NCI-H446 treated with DMSO at 0.1 percent for 48 hours (cell line): ENCODE measurements around the gene GPC6.

Experiments used
- DNase-seq: peaks from one replicate; lab custom pipeline; 2025; lab: John Stamatoyannopoulos, UW

GPC6 gene

GRCh38 chr13:93375491-93375890, 148.9 kb downstream of the GPC6 start:
- DNase-seq = no peak

GRCh38 chr13:93377196-93377595, 150.6 kb downstream of the GPC6 start:
- DNase-seq = no peak

- DNase-seq = no peak
Measured at GRCh38 chr13:93378184-93378583, 151.6 kb downstream of the GPC6 start.

- no peak for DNase-seq
Measured at GRCh38 chr13:93386116-93386515, 159.5 kb downstream of the GPC6 start.

GRCh38 chr13:93388701-93389100, 162.1 kb downstream of the GPC6 start:
- no peak for DNase-seq

- no peak for DNase-seq
Measured at GRCh38 chr13:93397619-93398018, 171.0 kb downstream of the GPC6 start.

GRCh38 chr13:93398167-93399035, 171.8 kb downstream of the GPC6 start:
- DNase-seq = no peak

GRCh38 chr13:93399212-93399611, 172.6 kb downstream of the GPC6 start:
- DNase-seq = no peak

GRCh38 chr13:93406136-93406535, 179.5 kb downstream of the GPC6 start:
- DNase-seq = no peak

GRCh38 chr13:93407551-93407950, 180.9 kb downstream of the GPC6 start:
- no peak for DNase-seq

GRCh38 chr13:93409001-93409400, 182.4 kb downstream of the GPC6 start:
- DNase-seq = no peak

GRCh38 chr13:93409816-93410215, 183.2 kb downstream of the GPC6 start:
- DNase-seq = no peak

GRCh38 chr13:93411186-93411680, 184.6 kb downstream of the GPC6 start:
- no peak for DNase-seq

GRCh38 chr13:93412676-93413075, 186.1 kb downstream of the GPC6 start:
- no peak for DNase-seq

GRCh38 chr13:93413972-93414717, 187.5 kb downstream of the GPC6 start:
- no peak for DNase-seq

- no peak for DNase-seq
Measured at GRCh38 chr13:93416736-93417355, 190.2 kb downstream of the GPC6 start.

GRCh38 chr13:93418398-93418797, 191.8 kb downstream of the GPC6 start:
- DNase-seq = no peak

GRCh38 chr13:93420206-93420605, 193.6 kb downstream of the GPC6 start:
- DNase-seq = no peak

GRCh38 chr13:93420887-93421286, 194.3 kb downstream of the GPC6 start:
- no peak for DNase-seq

GRCh38 chr13:93422980-93423543, 196.5 kb downstream of the GPC6 start:
- no peak for DNase-seq

- no peak for DNase-seq
Measured at GRCh38 chr13:93425411-93425810, 198.8 kb downstream of the GPC6 start.

- no peak for DNase-seq
Measured at GRCh38 chr13:93430381-93430780, 203.8 kb downstream of the GPC6 start.
